D341Med (cell line): Measurements from ENCODE around the gene HOXD8.

Experiments used
- DNase-seq: peaks from one replicate; pipeline ENCODE4 v3.0.0; 2012; ENCODE audit warnings: low spot score

Gene HOXD8

GRCh38 chr2:176174824-176175708, 45.6 kb downstream of the HOXD8 start:
- DNase-seq, result no peak

GRCh38 chr2:176175709-176176607, 46.5 kb downstream of the HOXD8 start:
- DNase-seq, result no peak

- DNase-seq, result no peak
Observed at GRCh38 chr2:176177580-176178037, 48.1 kb downstream of the HOXD8 start.

GRCh38 chr2:176178038-176178756, 48.7 kb downstream of the HOXD8 start:
- DNase-seq, result peak; percentile 64

GRCh38 chr2:176178757-176179295, 49.3 kb downstream of the HOXD8 start:
- no peak for DNase-seq

- no peak for DNase-seq
Observed at GRCh38 chr2:176181551-176181950, 52.0 kb downstream of the HOXD8 start.
